ENCODE measurements around the gene CABLES1. TPM values are rescaled to one million over a fixed set of nuclear protein-coding genes. Genes with fewer than 3 reads are reported as not detected.

The CABLES1 gene
- total RNA-seq, 2 experiments from 2014 or later = not detected

DNA sequence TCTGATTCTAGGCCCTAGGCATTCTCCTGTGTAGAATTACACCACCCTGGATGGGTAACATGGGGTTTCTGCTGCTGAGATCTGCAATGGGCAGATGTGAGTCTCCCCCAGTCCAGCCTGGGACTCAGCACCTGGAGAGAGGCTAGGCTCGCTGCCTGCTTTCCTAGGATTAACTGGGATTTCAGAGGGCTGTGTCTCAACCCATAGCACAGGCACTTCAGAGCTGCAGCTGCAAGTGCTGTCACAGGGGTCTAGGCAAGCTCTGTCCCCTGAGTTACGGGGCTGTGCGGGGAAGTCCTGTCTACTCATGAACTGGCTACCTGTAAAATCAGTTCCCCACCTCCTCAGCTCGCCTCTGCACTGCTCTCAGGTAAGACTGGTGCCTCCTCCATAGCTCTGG lies 51.5 kb downstream of the CABLES1 start:
- H3K4me3 ChIP-seq (ENCODE audit: low read length) = no peak overlapping the region
- DNase-seq (no peak), ATAC-seq (ENCODE audit: poor library complexity) (no peak)
- H3K27me3 ChIP-seq (ENCODE audit: control insufficient read depth in 1 of 2, insufficient read depth in 2 of 2, low read length in 2 of 2) = no peaks in the 10 kb centered on the region
- Mint-ChIP-seq H3K9me3 (no peaks in the 10 kb centered on the region), H3K4me1 (ENCODE audit: low read depth) (peaks cover 5% of the 10 kb centered on the region), H3K4me3 (no peak overlapping the region), H3K36me3 (ENCODE audit: low read depth) (no peaks in the 10 kb centered on the region), H3K27ac (no peak overlapping the region), H3K27me3 (no peaks in the 10 kb centered on the region)
- H3K4me1 ChIP-seq (ENCODE audit: insufficient read depth, low read length) = no peaks in the 10 kb centered on the region
- intact Hi-C loops (cut with DNase I, micrococcal nuclease) = no loop called here
- ChIA-PET CTCF (no interaction called here), POLR2A (no interaction called here)
- no peaks in the 10 kb centered on the region for H3K36me3 ChIP-seq (ENCODE audit: insufficient read depth, low read length)
- H3K27ac ChIP-seq (ENCODE audit: low read depth in 1 of 2, low read length in 2 of 2) = no peak overlapping the region
- H3K9me3 ChIP-seq (ENCODE audit: control insufficient read depth in 1 of 2, insufficient read depth in 1 of 2, low read length in 2 of 2) = no peaks in the 10 kb centered on the region
- TF ChIP-seq, protein P1, sequence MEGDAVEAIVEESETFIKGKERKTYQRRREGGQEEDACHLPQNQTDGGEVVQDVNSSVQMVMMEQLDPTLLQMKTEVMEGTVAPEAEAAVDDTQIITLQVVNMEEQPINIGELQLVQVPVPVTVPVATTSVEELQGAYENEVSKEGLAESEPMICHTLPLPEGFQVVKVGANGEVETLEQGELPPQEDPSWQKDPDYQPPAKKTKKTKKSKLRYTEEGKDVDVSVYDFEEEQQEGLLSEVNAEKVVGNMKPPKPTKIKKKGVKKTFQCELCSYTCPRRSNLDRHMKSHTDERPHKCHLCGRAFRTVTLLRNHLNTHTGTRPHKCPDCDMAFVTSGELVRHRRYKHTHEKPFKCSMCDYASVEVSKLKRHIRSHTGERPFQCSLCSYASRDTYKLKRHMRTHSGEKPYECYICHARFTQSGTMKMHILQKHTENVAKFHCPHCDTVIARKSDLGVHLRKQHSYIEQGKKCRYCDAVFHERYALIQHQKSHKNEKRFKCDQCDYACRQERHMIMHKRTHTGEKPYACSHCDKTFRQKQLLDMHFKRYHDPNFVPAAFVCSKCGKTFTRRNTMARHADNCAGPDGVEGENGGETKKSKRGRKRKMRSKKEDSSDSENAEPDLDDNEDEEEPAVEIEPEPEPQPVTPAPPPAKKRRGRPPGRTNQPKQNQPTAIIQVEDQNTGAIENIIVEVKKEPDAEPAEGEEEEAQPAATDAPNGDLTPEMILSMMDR (IDR thresholded peaks at IDR 0.05) = no peak

DNA sequence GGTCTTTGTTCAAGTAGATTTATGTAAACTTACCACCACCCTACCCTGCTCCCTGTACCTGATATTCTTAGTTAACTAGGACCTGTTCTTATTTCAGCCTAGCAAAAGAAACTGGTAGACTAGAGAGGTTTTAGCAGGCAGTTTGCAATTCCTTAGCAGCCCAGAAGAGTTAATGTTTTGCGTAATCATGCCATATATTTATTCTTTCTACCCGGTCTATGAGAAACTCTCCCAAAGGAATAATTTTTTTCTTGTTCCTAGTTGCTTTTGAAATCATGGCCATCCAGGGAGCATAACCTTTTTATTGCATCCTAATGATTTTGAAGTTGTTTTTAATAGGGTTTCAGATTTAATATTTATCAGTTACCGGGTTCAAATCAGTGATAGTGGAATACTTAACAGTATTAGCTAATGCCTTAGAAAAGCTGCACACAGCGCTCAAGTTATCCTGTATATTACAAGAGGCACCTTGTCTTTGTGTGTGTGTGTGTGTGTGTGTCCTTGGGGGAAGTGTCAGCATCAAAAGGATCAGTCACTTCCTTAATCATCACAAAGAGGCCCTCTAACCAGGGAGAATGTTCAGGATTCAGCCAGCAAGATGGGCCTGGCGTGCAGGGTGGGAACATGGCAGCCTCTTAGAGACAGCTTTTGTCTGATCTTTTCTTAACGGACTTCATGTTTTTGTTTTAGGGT lies 52.9 kb downstream of the CABLES1 start:
- no peaks in the 10 kb centered on the region for H3K27me3 ChIP-seq (ENCODE audit: control insufficient read depth in 1 of 2, insufficient read depth in 2 of 2, low read length in 2 of 2)
- peaks cover 13% of the 10 kb centered on the region for H3K4me1 Mint-ChIP-seq (ENCODE audit: low read depth)
- ATAC-seq (ENCODE audit: poor library complexity) = no peak
- H3K27ac ChIP-seq (ENCODE audit: low read depth in 1 of 2, low read length in 2 of 2) = no peak overlapping the region
- no peak overlapping the region for H3K4me3 ChIP-seq (ENCODE audit: low read length)
- H3K27me3 Mint-ChIP-seq = no peaks in the 10 kb centered on the region
- CTCF ChIA-PET = no interaction called here
- no peaks in the 10 kb centered on the region for H3K9me3 ChIP-seq (ENCODE audit: control insufficient read depth in 1 of 2, insufficient read depth in 1 of 2, low read length in 2 of 2)
- DNase-seq = no peak
- H3K27ac Mint-ChIP-seq = no peak overlapping the region
- H3K36me3 ChIP-seq (ENCODE audit: insufficient read depth, low read length) = no peaks in the 10 kb centered on the region
- H3K36me3 Mint-ChIP-seq (ENCODE audit: low read depth) = no peaks in the 10 kb centered on the region
- peaks cover 7% of the 10 kb centered on the region for H3K4me1 ChIP-seq (ENCODE audit: insufficient read depth, low read length)
- TF ChIP-seq, protein P1 (IDR thresholded peaks at IDR 0.05) = no peak
- intact Hi-C loops (cut with DNase I, micrococcal nuclease) = no loop called here
- POLR2A ChIA-PET = no interaction called here
- H3K4me3 Mint-ChIP-seq = no peak overlapping the region
- no peaks in the 10 kb centered on the region for H3K9me3 Mint-ChIP-seq

DNA sequence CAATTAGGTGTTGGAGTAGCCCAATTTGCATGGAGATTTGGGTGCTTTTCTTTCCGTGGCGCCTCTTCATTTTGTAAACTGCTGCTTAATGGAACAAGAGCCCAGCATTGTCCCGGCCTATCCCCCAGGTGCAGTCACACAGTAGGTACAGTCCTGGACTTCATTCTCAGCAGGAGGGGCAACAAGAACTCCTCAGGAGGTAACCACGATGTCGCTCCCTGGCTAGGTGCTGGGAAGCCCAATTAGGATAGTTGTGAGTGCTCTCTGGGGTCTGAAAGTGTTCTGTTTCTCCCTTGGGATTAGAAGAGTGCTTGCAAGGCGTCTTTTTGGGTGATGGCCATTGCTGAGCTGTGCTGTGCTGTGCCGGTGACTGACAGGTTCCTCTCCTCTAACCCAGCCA lies 53.8 kb downstream of the CABLES1 start:
- H3K4me1 Mint-ChIP-seq (ENCODE audit: low read depth) = peaks cover 13% of the 10 kb centered on the region
- ChIA-PET POLR2A (no interaction called here), CTCF (no interaction called here)
- Histone ChIP-seq H3K36me3 (ENCODE audit: insufficient read depth, low read length) (no peaks in the 10 kb centered on the region), H3K4me3 (ENCODE audit: low read length) (no peak overlapping the region), H3K27me3 (ENCODE audit: control insufficient read depth in 1 of 2, insufficient read depth in 2 of 2, low read length in 2 of 2) (no peaks in the 10 kb centered on the region), H3K4me1 (ENCODE audit: insufficient read depth, low read length) (peaks cover 7% of the 10 kb centered on the region), H3K27ac (ENCODE audit: low read depth in 1 of 2, low read length in 2 of 2) (no peak overlapping the region), H3K9me3 (ENCODE audit: control insufficient read depth in 1 of 2, insufficient read depth in 1 of 2, low read length in 2 of 2) (no peaks in the 10 kb centered on the region)
- no peaks in the 10 kb centered on the region for H3K27me3 Mint-ChIP-seq
- H3K4me3 Mint-ChIP-seq = no peak overlapping the region
- ATAC-seq (ENCODE audit: poor library complexity) (no peak), DNase-seq (no peak)
- no peaks in the 10 kb centered on the region for H3K9me3 Mint-ChIP-seq
- H3K27ac Mint-ChIP-seq = no peak overlapping the region
- no peaks in the 10 kb centered on the region for H3K36me3 Mint-ChIP-seq (ENCODE audit: low read depth)
- intact Hi-C loops (cut with DNase I, micrococcal nuclease) = no loop called here
- TF ChIP-seq, protein P1 (IDR thresholded peaks at IDR 0.05) = no peak
